ENCODE data around the gene CCNK.

- no peak for TF ChIP-seq MYC (IDR thresholded peaks at IDR 0.05; ENCODE audit: low read depth, low read length)
- TF ChIP-seq CTCF (IDR thresholded peaks at IDR 0.05; ENCODE audit: low read depth, low read length), result no peak
- no peak for TF ChIP-seq POLR2A (IDR thresholded peaks at IDR 0.05; ENCODE audit: extremely low read depth, insufficient read length)
- TF ChIP-seq, protein P1, sequence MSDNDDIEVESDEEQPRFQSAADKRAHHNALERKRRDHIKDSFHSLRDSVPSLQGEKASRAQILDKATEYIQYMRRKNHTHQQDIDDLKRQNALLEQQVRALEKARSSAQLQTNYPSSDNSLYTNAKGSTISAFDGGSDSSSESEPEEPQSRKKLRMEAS (IDR thresholded peaks at IDR 0.05; ENCODE audit: low read depth, low read length), result no peak
Measured at GRCh38 chr14:99544991-99545390, 63.8 kb downstream of the CCNK start.

Measured in NB4 (cell line).